Caco-2 (cell line): Measurements from ENCODE around the gene DUOX1. TPM values are rescaled to one million over a fixed set of nuclear protein-coding genes. Genes with fewer than 3 reads are reported as not detected.

Experiments
- BruUV-seq: library from RNA; stranded (reverse); fragments of 400-500 nt; replicated peaks from 2 replicates; lab custom pipeline; 2021; lab: Mats Ljungman, UMichigan
- CTCF ChIA-PET: fragments of 300-600 bp; sonication (Branson Sonifier 250); formaldehyde crosslinking; loops from one replicate; lab custom pipeline; 2022; ENCODE audit warnings: antibody characterized with exemption; lab: Charles Lee
- POLR2A ChIA-PET: fragments of 300-600 bp; sonication (Branson Sonifier 250); formaldehyde crosslinking; loops from one replicate; lab custom pipeline; 2022; ENCODE audit warnings: antibody characterized with exemption; lab: Charles Lee
- DNase-seq, 2 experiments: peaks; one replicate each; pipeline versions ENCODE4 v3.0.0 to v3.0.0-alpha.2; 2020 to 2022
- H3K27me3 ChIP-seq: replicated peaks from 2 replicates; pipeline ENCODE4 v1.6.0; 2011; ENCODE audit warnings: low read length; ENCODE audit not compliant: control insufficient read depth, insufficient read depth
- H3K36me3 ChIP-seq: 2 replicates; pipeline ENCODE4 v1.5.1; 2011; ENCODE audit warnings: low read length; ENCODE audit not compliant: control insufficient read depth, insufficient read depth
- H3K4me1 ChIP-seq: fragments of 250-450 bp; sonication (Bioruptor Pico); 2 replicates; pipeline ENCODE4 v1.5.1; 2020; ENCODE audit warnings: mild to moderate bottlenecking
- H3K4me3 ChIP-seq: 2 replicates; pipeline ENCODE4 v1.5.1; 2011; ENCODE audit warnings: low read depth, mild to moderate bottlenecking, control low read depth, low read length
- H3K9me3 ChIP-seq: fragments of 250-450 bp; sonication (Bioruptor Pico); 2 replicates; pipeline ENCODE4 v1.5.1; 2020; ENCODE audit warnings: mild to moderate bottlenecking, moderate library complexity
- H3K27ac Mint-ChIP-seq: one replicate; pipeline ENCODE4 v1.8.0; 2022; ENCODE audit warnings: mixed read lengths; ENCODE audit not compliant: unreplicated experiment
- H3K27me3 Mint-ChIP-seq: one replicate; pipeline ENCODE4 v1.8.0; 2022; ENCODE audit warnings: mixed read lengths; ENCODE audit not compliant: insufficient read depth, unreplicated experiment
- H3K36me3 Mint-ChIP-seq: one replicate; pipeline ENCODE4 v1.8.0; 2022; ENCODE audit warnings: mild to moderate bottlenecking, mixed read lengths; ENCODE audit not compliant: insufficient read depth, unreplicated experiment
- H3K4me1 Mint-ChIP-seq: one replicate; pipeline ENCODE4 v1.8.0; 2022; ENCODE audit warnings: low read depth, mixed read lengths; ENCODE audit not compliant: unreplicated experiment
- H3K4me3 Mint-ChIP-seq: one replicate; pipeline ENCODE4 v1.8.0; 2022; ENCODE audit warnings: mild to moderate bottlenecking, moderate library complexity, mixed read lengths; ENCODE audit not compliant: unreplicated experiment
- H3K9me3 Mint-ChIP-seq: one replicate; pipeline ENCODE4 v1.8.0; 2022; ENCODE audit warnings: mixed read lengths; ENCODE audit not compliant: unreplicated experiment
- intact Hi-C: fragments of 100-400 bp; cut with micrococcal nuclease; formaldehyde crosslinking; loops from one replicate; pipeline ENCODE4 v1.10.0; 2022; ENCODE audit not compliant: unreplicated experiment
- total RNA-seq: library from RNA; stranded (reverse); gene quantifications from 2 replicates; pipeline ENCODE4 v1.2.3, GENCODE V29; 2022
- TF ChIP-seq, protein P1 (sequence below), 2 experiments: fragments of 200-600 bp in 1 of 2; IDR thresholded peaks; 1 replicate in 1 of 2; 2 replicates in 1 of 2; pipeline versions ENCODE4 v1.5.1 to v1.8.0; 2011 to 2022; ENCODE audit warnings: antibody characterized with exemption in 1 of 2, control low read depth in 1 of 2, inconsistent platforms in 1 of 2, low read depth in 1 of 2, low read length in 1 of 2, mild to moderate bottlenecking in 1 of 2, moderate library complexity in 1 of 2; ENCODE audit not compliant: insufficient read depth in 1 of 2, severe bottlenecking in 1 of 2, unreplicated experiment in 1 of 2

DUOX1 gene
- total RNA-seq, 1 experiment from 2014 or later = 0.14 TPM

DNA sequence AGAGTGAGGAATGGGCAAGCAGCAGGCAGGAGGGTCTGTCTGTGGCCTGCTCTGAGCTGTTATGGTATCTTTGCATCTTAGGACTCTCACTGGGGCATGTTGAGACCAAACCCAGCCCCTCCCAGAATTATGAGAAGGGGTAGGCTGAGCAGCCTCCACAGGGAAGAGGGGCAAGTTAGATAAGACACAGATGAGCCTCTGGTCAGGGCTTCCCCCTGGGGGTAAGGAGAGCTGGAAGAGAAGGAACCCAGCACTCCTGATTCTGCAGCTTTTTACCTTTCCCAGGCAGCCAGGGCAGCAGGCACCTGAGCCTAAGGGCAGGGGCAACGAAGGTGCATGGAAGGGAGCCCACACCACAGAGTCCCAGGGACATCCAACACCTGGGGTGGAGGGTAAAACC lies 19.3 kb downstream of the DUOX1 start:
- peaks cover 6% of the 10 kb centered on the region for H3K4me1 Mint-ChIP-seq
- H3K9me3 Mint-ChIP-seq = no peaks in the 10 kb centered on the region
- no TSS peak for BruUV-seq
- Histone ChIP-seq H3K4me1 (peaks cover 5% of the 10 kb centered on the region; the same call in 1 of the 2 replicates), H3K36me3 (no peaks in the 10 kb centered on the region), H3K27me3 (no peaks in the 10 kb centered on the region), H3K9me3 (no peaks in the 10 kb centered on the region), H3K4me3 (no peak overlapping the region)
- TF ChIP-seq, protein P1, sequence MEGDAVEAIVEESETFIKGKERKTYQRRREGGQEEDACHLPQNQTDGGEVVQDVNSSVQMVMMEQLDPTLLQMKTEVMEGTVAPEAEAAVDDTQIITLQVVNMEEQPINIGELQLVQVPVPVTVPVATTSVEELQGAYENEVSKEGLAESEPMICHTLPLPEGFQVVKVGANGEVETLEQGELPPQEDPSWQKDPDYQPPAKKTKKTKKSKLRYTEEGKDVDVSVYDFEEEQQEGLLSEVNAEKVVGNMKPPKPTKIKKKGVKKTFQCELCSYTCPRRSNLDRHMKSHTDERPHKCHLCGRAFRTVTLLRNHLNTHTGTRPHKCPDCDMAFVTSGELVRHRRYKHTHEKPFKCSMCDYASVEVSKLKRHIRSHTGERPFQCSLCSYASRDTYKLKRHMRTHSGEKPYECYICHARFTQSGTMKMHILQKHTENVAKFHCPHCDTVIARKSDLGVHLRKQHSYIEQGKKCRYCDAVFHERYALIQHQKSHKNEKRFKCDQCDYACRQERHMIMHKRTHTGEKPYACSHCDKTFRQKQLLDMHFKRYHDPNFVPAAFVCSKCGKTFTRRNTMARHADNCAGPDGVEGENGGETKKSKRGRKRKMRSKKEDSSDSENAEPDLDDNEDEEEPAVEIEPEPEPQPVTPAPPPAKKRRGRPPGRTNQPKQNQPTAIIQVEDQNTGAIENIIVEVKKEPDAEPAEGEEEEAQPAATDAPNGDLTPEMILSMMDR (IDR thresholded peaks at IDR 0.05; ENCODE audit: insufficient read depth in 1 of 2, low read depth in 1 of 2, low read length in 1 of 2, severe bottlenecking in 1 of 2, unreplicated experiment in 1 of 2) = no peak
- peak overlapping the region; percentile 49 for H3K27ac Mint-ChIP-seq
- ChIA-PET CTCF (interaction anchor here (1.0 kb wide), 1 partner anchor 12 kb away, joined by 4 read pairs; no protein-coding TSS in a partner anchor), POLR2A (no interaction called here)
- no peak for DNase-seq
- H3K36me3 Mint-ChIP-seq = no peaks in the 10 kb centered on the region
- intact Hi-C loops = no loop called here
- H3K4me3 Mint-ChIP-seq = no peak overlapping the region
- H3K27me3 Mint-ChIP-seq = no peaks in the 10 kb centered on the region

DNA sequence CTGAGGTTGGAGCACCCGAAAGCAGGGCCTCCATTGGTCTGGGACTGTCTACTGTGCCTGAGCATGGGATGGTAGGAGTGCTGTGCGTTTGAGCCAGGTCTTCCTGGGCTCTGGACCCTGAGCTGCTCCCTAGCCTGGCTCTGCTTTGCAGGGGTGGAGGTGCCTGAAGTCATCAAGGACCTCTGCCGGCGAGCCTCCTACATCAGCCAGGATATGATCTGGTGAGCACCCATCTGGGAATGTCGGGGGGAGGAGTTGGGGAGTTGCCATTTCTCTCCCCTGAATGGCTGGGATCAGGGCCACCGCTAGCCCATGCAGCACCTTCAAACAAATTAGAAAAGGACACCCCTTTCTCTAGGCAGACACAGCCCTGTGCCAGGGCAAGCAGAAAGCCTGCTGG lies 20.7 kb downstream of the DUOX1 start:
- no peaks in the 10 kb centered on the region for H3K27me3 Mint-ChIP-seq
- ChIA-PET CTCF (interaction anchor here (1.1 kb wide), 1 partner anchor 32 kb away, joined by 3 read pairs; no protein-coding TSS in a partner anchor), POLR2A (no interaction called here)
- H3K4me1 ChIP-seq = peaks cover 5% of the 10 kb centered on the region; the same call in 1 of the 2 replicates
- BruUV-seq = no TSS peak
- no peak overlapping the region for H3K27ac Mint-ChIP-seq
- TF ChIP-seq, protein P1 (IDR thresholded peaks at IDR 0.05; ENCODE audit: insufficient read depth in 1 of 2, low read depth in 1 of 2, low read length in 1 of 2, severe bottlenecking in 1 of 2, unreplicated experiment in 1 of 2) = no peak
- peaks cover 6% of the 10 kb centered on the region for H3K4me1 Mint-ChIP-seq
- intact Hi-C loops = no loop called here
- H3K4me3 ChIP-seq = no peak overlapping the region
- no peak overlapping the region for H3K4me3 Mint-ChIP-seq
- H3K9me3 ChIP-seq = no peaks in the 10 kb centered on the region
- H3K36me3 ChIP-seq = no peaks in the 10 kb centered on the region
- no peaks in the 10 kb centered on the region for H3K9me3 Mint-ChIP-seq
- no peaks in the 10 kb centered on the region for H3K27me3 ChIP-seq
- H3K36me3 Mint-ChIP-seq = no peaks in the 10 kb centered on the region
- no peak for DNase-seq

DNA sequence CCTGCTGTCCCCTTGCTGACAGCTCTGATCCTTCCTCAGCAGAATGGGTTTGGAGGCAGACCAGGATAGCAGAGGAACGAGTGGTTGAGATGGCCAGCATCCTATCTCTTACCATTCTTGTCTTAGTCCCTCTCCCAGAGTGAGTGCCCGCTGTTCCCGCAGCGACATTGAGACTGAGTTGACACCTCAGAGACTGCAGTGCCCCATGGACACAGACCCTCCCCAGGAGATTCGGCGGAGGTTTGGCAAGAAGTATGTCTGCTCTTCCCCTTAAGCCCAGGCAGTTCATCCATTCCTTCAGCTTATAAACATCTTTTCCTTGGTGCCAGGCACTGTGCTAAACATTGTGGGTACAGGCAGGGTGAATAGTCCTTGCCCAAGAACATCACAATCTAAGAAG lies 21.2 kb downstream of the DUOX1 start:
- BruUV-seq = no TSS peak
- Histone ChIP-seq H3K36me3 (no peaks in the 10 kb centered on the region), H3K4me1 (peaks cover 5% of the 10 kb centered on the region; the same call in 1 of the 2 replicates), H3K9me3 (no peaks in the 10 kb centered on the region), H3K4me3 (no peak overlapping the region), H3K27me3 (no peaks in the 10 kb centered on the region)
- Mint-ChIP-seq H3K36me3 (no peaks in the 10 kb centered on the region), H3K4me3 (no peak overlapping the region), H3K27ac (no peak overlapping the region), H3K9me3 (no peaks in the 10 kb centered on the region), H3K27me3 (no peaks in the 10 kb centered on the region), H3K4me1 (peaks cover 6% of the 10 kb centered on the region)
- no peak for DNase-seq
- TF ChIP-seq, protein P1 (IDR thresholded peaks at IDR 0.05; ENCODE audit: insufficient read depth in 1 of 2, low read depth in 1 of 2, low read length in 1 of 2, severe bottlenecking in 1 of 2, unreplicated experiment in 1 of 2) = no peak
- intact Hi-C loops = no loop called here
- ChIA-PET CTCF (interaction anchor here (1.1 kb wide), 1 partner anchor 33 kb away, joined by 3 read pairs; no protein-coding TSS in a partner anchor), POLR2A (no interaction called here)
